Uterus (tissue), 2 donors: Measurements from ENCODE around the gene OR5I1.
"Not testable (repeated sequence)": the region's sequence is repeated elsewhere in the genome, so short reads cannot be mapped to it uniquely, and the experiment has no call there.

Experiments used
- POLR2A ChIP-seq, 2 donors: fragments of 450-650 bp; IDR thresholded peaks; one replicate each; pipeline ENCODE4 v1.6.1; 2016; ENCODE audit warnings: antibody characterized with exemption in 2 of 2, mild to moderate bottlenecking in 1 of 2, moderate library complexity in 1 of 2
- TF ChIP-seq, protein P1 (sequence below), 4 experiments: fragments of 200-600 bp in 2 of 4; fragments of 450-650 bp in 2 of 4; sonication (generic) in 2 of 4; IDR thresholded peaks; one replicate each; pipeline ENCODE4 v1.5.1; 2016 to 2019; ENCODE audit warnings: antibody characterized with exemption in 4 of 4, mild to moderate bottlenecking in 2 of 4, moderate library complexity in 1 of 4

DNA sequence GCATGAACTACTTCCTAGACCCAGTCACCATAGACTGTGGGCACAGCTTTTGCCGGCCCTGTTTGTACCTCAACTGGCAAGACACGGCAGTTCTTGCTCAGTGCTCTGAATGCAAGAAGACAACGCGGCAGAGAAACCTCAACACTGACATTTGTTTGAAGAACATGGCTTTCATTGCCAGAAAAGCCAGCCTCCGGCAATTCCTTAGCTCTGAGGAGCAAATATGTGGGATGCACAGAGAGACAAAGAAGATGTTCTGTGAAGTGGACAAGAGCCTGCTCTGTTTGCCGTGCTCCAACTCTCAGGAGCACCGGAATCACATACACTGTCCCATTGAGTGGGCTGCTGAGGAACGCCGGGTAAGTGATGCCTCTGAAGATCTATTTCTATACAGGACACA lies 50.7 kb downstream of the OR5I1 start:
- TF ChIP-seq, protein P1, sequence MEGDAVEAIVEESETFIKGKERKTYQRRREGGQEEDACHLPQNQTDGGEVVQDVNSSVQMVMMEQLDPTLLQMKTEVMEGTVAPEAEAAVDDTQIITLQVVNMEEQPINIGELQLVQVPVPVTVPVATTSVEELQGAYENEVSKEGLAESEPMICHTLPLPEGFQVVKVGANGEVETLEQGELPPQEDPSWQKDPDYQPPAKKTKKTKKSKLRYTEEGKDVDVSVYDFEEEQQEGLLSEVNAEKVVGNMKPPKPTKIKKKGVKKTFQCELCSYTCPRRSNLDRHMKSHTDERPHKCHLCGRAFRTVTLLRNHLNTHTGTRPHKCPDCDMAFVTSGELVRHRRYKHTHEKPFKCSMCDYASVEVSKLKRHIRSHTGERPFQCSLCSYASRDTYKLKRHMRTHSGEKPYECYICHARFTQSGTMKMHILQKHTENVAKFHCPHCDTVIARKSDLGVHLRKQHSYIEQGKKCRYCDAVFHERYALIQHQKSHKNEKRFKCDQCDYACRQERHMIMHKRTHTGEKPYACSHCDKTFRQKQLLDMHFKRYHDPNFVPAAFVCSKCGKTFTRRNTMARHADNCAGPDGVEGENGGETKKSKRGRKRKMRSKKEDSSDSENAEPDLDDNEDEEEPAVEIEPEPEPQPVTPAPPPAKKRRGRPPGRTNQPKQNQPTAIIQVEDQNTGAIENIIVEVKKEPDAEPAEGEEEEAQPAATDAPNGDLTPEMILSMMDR (IDR thresholded peaks at IDR 0.05) = not testable (repeated sequence)
- TF ChIP-seq POLR2A (IDR thresholded peaks at IDR 0.05) = not testable (repeated sequence)
